ENCODE measurements around the gene HEXD.

The HEXD gene

DNA sequence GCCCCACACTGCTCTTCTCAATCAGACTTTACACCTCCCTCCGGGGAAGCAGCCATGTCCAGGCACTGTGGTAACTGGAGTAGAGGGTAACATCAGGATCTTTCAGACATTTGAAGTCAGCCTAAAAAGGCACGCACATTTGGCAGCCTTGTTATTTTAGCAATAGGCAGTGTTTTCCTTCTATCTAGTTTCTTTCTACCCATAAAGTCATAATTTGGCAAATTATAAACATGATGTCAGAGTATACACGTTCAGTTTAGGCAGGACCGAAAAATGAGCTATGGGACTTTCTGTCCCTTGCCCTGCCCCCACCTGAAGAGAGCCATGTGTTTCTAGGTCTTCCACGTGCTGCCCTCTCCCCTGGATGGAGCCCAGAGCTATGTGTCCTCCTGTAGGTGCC lies 61.5 kb downstream of the HEXD start:
- no peak overlapping the region for H3K4me3 ChIP-seq (ENCODE audit: low read depth in 1 of 2, low read length in 1 of 2)
- H3K27ac ChIP-seq, result no peak overlapping the region
- H3K36me3 ChIP-seq, result peaks cover 100% of the 10 kb centered on the region
- H3K27me3 ChIP-seq, result no peaks in the 10 kb centered on the region
- peaks cover 0 to 6% of the 10 kb centered on the region in 2 experiments for H3K4me1 ChIP-seq (ENCODE audit: control insufficient read depth in 1 of 2, insufficient read depth in 1 of 2, low read depth in 1 of 2, low read length in 1 of 2)
- no peaks in the 10 kb centered on the region for H3K9me3 ChIP-seq
- TF ChIP-seq, protein P1, sequence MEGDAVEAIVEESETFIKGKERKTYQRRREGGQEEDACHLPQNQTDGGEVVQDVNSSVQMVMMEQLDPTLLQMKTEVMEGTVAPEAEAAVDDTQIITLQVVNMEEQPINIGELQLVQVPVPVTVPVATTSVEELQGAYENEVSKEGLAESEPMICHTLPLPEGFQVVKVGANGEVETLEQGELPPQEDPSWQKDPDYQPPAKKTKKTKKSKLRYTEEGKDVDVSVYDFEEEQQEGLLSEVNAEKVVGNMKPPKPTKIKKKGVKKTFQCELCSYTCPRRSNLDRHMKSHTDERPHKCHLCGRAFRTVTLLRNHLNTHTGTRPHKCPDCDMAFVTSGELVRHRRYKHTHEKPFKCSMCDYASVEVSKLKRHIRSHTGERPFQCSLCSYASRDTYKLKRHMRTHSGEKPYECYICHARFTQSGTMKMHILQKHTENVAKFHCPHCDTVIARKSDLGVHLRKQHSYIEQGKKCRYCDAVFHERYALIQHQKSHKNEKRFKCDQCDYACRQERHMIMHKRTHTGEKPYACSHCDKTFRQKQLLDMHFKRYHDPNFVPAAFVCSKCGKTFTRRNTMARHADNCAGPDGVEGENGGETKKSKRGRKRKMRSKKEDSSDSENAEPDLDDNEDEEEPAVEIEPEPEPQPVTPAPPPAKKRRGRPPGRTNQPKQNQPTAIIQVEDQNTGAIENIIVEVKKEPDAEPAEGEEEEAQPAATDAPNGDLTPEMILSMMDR (IDR thresholded peaks at IDR 0.05), result no peak

DNA sequence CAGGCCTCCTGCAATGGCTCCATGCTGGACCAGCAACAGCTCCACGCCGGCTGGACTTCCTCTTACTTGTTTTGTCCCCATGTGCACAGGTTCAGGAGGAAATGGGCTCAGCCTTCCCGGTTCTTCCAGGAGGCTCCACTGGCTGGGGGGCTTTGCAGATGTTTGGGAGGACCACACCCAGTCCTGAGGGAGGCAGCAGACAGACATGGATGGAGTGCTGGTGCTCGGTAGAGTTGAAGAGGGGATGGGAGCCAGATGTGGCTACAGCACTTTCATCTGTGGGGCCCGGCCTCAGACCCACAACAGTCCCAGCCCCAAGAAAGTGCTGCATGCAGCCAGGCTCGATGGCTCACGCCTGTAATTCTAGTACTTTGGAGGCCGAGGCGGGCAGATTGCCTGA lies 62.2 kb downstream of the HEXD start:
- no peak overlapping the region for H3K27ac ChIP-seq
- H3K4me3 ChIP-seq (ENCODE audit: low read depth in 1 of 2, low read length in 1 of 2), result no peak overlapping the region
- TF ChIP-seq, protein P1 (IDR thresholded peaks at IDR 0.05), result no peak
- no peaks in the 10 kb centered on the region for H3K27me3 ChIP-seq
- peaks cover 100% of the 10 kb centered on the region for H3K36me3 ChIP-seq
- peaks cover 0 to 6% of the 10 kb centered on the region in 2 experiments for H3K4me1 ChIP-seq (ENCODE audit: control insufficient read depth in 1 of 2, insufficient read depth in 1 of 2, low read depth in 1 of 2, low read length in 1 of 2)
- H3K9me3 ChIP-seq, result no peaks in the 10 kb centered on the region

DNA sequence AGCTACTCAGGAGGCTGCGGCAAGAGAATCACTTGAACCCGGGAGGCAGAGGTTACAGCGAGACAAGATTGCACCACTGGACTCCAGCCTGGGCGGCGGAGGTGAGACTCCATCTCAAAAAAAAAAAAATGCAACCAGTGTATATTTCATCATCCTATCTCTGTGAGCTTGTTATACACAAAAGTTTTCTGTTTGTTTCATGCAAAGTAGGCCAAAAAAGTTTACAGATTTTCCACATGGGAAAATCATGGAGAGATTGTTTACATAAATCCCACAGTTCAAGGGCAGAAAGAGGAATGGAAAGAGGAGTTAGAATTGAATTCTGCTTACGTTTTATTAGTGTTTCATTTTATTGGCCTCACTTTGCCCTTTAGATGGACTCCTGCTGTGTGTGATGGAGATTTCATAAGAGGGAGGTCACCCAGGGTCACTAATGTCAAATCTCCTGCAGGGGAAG lies 65.1 kb downstream of the HEXD start:
- Histone ChIP-seq H3K36me3 (peaks cover 100% of the 10 kb centered on the region), H3K9me3 (no peaks in the 10 kb centered on the region), H3K4me3 (ENCODE audit: low read depth in 1 of 2, low read length in 1 of 2) (no peak overlapping the region), H3K4me1 (ENCODE audit: control insufficient read depth in 1 of 2, insufficient read depth in 1 of 2, low read depth in 1 of 2, low read length in 1 of 2) (peaks cover 0 to 6% of the 10 kb centered on the region in 2 experiments), H3K27ac (no peak overlapping the region), H3K27me3 (no peaks in the 10 kb centered on the region)
- TF ChIP-seq, protein P1 (IDR thresholded peaks at IDR 0.05), result no peak

DNA sequence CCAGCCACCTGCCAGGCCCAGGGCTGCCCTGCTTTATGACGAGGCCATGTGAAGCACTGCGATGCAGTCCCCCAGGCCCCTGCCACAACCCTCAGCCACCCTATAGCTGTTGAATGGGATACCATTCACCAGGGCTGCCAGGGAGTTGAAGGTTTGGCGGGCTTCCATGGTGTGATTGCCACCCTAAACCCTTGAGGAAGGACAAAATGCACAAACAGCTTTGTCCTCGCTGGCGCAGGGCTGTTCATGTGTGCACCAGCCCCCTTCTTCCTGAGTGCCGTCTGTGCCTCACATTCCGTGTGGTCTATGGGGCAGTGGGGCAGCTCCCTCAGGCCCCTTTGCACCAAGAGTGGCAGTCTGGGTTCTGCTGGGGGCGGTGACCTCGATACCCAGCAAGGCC lies 65.7 kb downstream of the HEXD start:
- Histone ChIP-seq H3K4me1 (ENCODE audit: control insufficient read depth in 1 of 2, insufficient read depth in 1 of 2, low read depth in 1 of 2, low read length in 1 of 2) (peaks cover 0 to 3% of the 10 kb centered on the region in 2 experiments), H3K4me3 (ENCODE audit: low read depth in 1 of 2, low read length in 1 of 2) (no peak overlapping the region), H3K9me3 (no peaks in the 10 kb centered on the region), H3K36me3 (peaks cover 100% of the 10 kb centered on the region), H3K27ac (no peak overlapping the region), H3K27me3 (no peaks in the 10 kb centered on the region)
- TF ChIP-seq, protein P1 (IDR thresholded peaks at IDR 0.05), result no peak

DNA sequence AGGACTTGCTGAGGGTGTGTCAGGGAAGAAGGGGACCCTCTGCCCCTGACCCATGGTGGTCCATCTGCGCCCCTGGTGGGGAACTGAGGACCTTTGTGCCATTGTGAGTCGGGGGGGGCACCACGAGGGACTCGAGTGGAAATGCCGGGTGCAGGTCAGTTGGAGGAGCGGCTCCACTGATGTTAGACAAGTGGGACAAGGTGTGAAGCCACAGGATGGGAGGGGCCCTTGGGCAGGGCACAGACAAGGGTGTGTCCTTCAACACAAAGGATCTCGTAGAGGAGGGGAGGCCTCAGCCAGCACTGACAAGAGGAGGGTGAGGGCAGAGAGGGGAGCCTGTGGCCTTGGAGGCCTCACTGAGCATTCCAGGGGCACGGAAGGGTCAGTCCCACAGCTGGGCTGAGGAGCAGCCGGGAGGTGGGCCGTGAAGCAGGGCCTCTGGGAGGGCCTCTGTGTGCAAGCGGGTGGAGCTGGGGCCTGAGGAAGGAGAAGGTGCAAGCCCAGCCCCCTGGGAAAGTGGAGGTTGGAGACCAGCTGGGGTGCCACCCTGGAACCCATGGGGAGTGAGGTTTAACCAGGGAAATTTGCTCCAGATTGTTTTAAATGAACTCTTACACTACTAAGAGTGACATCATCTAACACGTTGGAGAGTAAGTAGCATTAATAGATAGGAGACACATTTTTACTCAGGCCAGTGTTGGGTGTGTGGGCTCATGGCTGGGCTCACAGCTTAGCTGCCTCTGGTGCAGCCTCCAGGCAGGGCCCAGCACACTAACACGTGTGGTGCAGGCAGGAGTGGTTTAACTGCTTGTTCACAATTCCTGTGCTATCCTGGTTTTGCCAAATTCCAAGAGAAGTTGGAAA lies 68.3 kb downstream of the HEXD start:
- H3K27ac ChIP-seq, result no peak overlapping the region
- TF ChIP-seq, protein P1 (IDR thresholded peaks at IDR 0.05), result no peak
- peaks cover 94% of the 10 kb centered on the region for H3K36me3 ChIP-seq
- no peaks in the 10 kb centered on the region for H3K9me3 ChIP-seq
- H3K4me1 ChIP-seq (ENCODE audit: control insufficient read depth in 1 of 2, insufficient read depth in 1 of 2, low read depth in 1 of 2, low read length in 1 of 2), result no peaks in the 10 kb centered on the region
- H3K4me3 ChIP-seq (ENCODE audit: low read depth in 1 of 2, low read length in 1 of 2), result no peak overlapping the region
- H3K27me3 ChIP-seq, result no peaks in the 10 kb centered on the region

Measured in neutrophil (primary cell).